Mesendoderm (in vitro differentiated cells): ENCODE measurements around the gene PAPSS2.
"Not testable (repeated sequence)": the region's sequence is repeated elsewhere in the genome, so short reads cannot be mapped to it uniquely, and the experiment has no call there.

ENCODE experiments used
- DNase-seq: peaks from one replicate; pipeline ENCODE4 v3.0.0; 2013
- H2AK5ac ChIP-seq: 2 replicates; pipeline ENCODE4 v1.6.1; 2013; ENCODE audit warnings: low read length, inconsistent platforms
- H2BK120ac ChIP-seq: 2 replicates; pipeline ENCODE4 v1.6.1; 2013; ENCODE audit warnings: low read depth, mild to moderate bottlenecking, low read length, moderate library complexity, mixed read lengths
- H2BK15ac ChIP-seq: replicated peaks from 2 replicates; pipeline ENCODE4 v1.6.1; 2013; ENCODE audit warnings: low read depth, mild to moderate bottlenecking, moderate library complexity
- H2BK5ac ChIP-seq: 2 replicates; pipeline ENCODE4 v1.6.1; 2013; ENCODE audit warnings: low read length, inconsistent platforms
- H3K18ac ChIP-seq: 2 replicates; pipeline ENCODE4 v1.6.1; 2013; ENCODE audit warnings: mild to moderate bottlenecking, low read length, mixed read lengths
- H3K23ac ChIP-seq: one replicate; pipeline ENCODE4 v1.6.1; 2013; ENCODE audit warnings: low read length
- H3K27ac ChIP-seq: 2 replicates; pipeline ENCODE4 v1.5.1; 2013; ENCODE audit warnings: low read depth, mild to moderate bottlenecking, inconsistent platforms, low read length, moderate library complexity
- H3K27me3 ChIP-seq: 2 replicates; pipeline ENCODE4 v1.6.1; 2013; ENCODE audit warnings: low read length, control low read depth, mild to moderate bottlenecking, inconsistent platforms; ENCODE audit not compliant: insufficient read depth, poor library complexity
- H3K36me3 ChIP-seq: 2 replicates; pipeline ENCODE4 v1.6.1; 2013; ENCODE audit warnings: low read length, inconsistent platforms; ENCODE audit not compliant: control insufficient read depth, insufficient read depth
- H3K4ac ChIP-seq: one replicate; pipeline ENCODE4 v1.6.1; 2013; ENCODE audit warnings: low read depth, mild to moderate bottlenecking, low read length, moderate library complexity
- H3K4me1 ChIP-seq: 2 replicates; pipeline ENCODE4 v1.6.1; 2013; ENCODE audit warnings: low read depth, low read length, inconsistent platforms; ENCODE audit not compliant: control insufficient read depth
- H3K4me2 ChIP-seq: 2 replicates; pipeline ENCODE4 v1.6.1; 2013; ENCODE audit warnings: low read length
- H3K4me3 ChIP-seq: 2 replicates; pipeline ENCODE4 v1.5.1; 2013; ENCODE audit warnings: mild to moderate bottlenecking, low read length
- H3K56ac ChIP-seq: one replicate; pipeline ENCODE4 v1.6.1; 2013; ENCODE audit warnings: low read length
- H3K79me1 ChIP-seq: 2 replicates; pipeline ENCODE4 v1.6.1; 2013; ENCODE audit warnings: low read length, inconsistent platforms
- H3K79me2 ChIP-seq: 2 replicates; pipeline ENCODE4 v1.6.1; 2013; ENCODE audit warnings: mild to moderate bottlenecking, low read length; ENCODE audit not compliant: control insufficient read depth, insufficient read depth
- H3K9ac ChIP-seq: 2 replicates; pipeline ENCODE4 v1.6.1; 2013; ENCODE audit warnings: low read length, inconsistent platforms
- H4K5ac ChIP-seq: one replicate; pipeline ENCODE4 v1.6.1; 2013; ENCODE audit warnings: low read length
- H4K8ac ChIP-seq: one replicate; pipeline ENCODE4 v1.6.1; 2013; ENCODE audit warnings: low read depth, mild to moderate bottlenecking, control low read depth, low read length, moderate library complexity
- WGBS: extraction: QIAGEN DNeasy Blood & Tissue Kit; methylation state at CpG from one replicate; pipeline ENCODE4 v1.1.7; 2013; ENCODE audit warnings: low lambda C conversion rate, missing lambda C conversion rate; ENCODE audit not compliant: insufficient coverage; ENCODE audit errors: extremely low coverage; 5-methylcytosine and 5-hydroxymethylcytosine counted together

PAPSS2 gene

GRCh38 chr10:87724789-87725188 lies 65.1 kb downstream of the PAPSS2 start:
- Histone ChIP-seq H3K56ac (no peak overlapping the region), H3K27ac (no peak overlapping the region), H4K5ac (no peak overlapping the region), H3K4me2 (no peak overlapping the region), H3K79me2 (no peaks in the 10 kb centered on the region), H2BK120ac (no peak overlapping the region), H3K23ac (no peak overlapping the region), H2BK5ac (no peak overlapping the region), H2AK5ac (no peak overlapping the region), H3K4ac (no peak overlapping the region), H3K18ac (no peak overlapping the region), H3K79me1 (no peaks in the 10 kb centered on the region), H3K9ac (no peak overlapping the region), H2BK15ac (no peak overlapping the region), H4K8ac (no peak overlapping the region), H3K36me3 (no peaks in the 10 kb centered on the region), H3K4me1 (no peaks in the 10 kb centered on the region), H3K4me3 (no peak overlapping the region), H3K27me3 (no peaks in the 10 kb centered on the region)
- WGBS: no CpG with 5 or more reads among the region's 5 CpGs
- DNase-seq: no peak

GRCh38 chr10:87729940-87730339 lies 70.3 kb downstream of the PAPSS2 start:
- no peak overlapping the region for H3K27ac ChIP-seq
- no peaks in the 10 kb centered on the region for H3K36me3 ChIP-seq
- no peak overlapping the region for H3K56ac ChIP-seq
- H4K8ac ChIP-seq: no peak overlapping the region
- H3K79me2 ChIP-seq: no peaks in the 10 kb centered on the region
- no CpG with 5 or more reads among the region's 6 CpGs for WGBS
- no peak overlapping the region for H3K4me3 ChIP-seq
- no peak overlapping the region for H3K18ac ChIP-seq
- H3K4ac ChIP-seq: no peak overlapping the region
- no peak overlapping the region for H3K9ac ChIP-seq
- H2BK5ac ChIP-seq: no peak overlapping the region
- no peaks in the 10 kb centered on the region for H3K79me1 ChIP-seq
- H3K27me3 ChIP-seq: no peaks in the 10 kb centered on the region
- H2BK15ac ChIP-seq: no peak overlapping the region
- no peak overlapping the region for H2BK120ac ChIP-seq
- H3K23ac ChIP-seq: no peak overlapping the region
- no peak for DNase-seq
- H4K5ac ChIP-seq: no peak overlapping the region
- no peak overlapping the region for H2AK5ac ChIP-seq
- no peak overlapping the region for H3K4me2 ChIP-seq
- peaks cover 4% of the 10 kb centered on the region for H3K4me1 ChIP-seq

GRCh38 chr10:87733081-87733480 lies 73.4 kb downstream of the PAPSS2 start:
- Histone ChIP-seq H3K27ac (no peak overlapping the region), H2BK5ac (no peak overlapping the region), H3K23ac (no peak overlapping the region), H3K9ac (no peak overlapping the region), H3K18ac (no peak overlapping the region), H3K4me3 (no peak overlapping the region), H3K36me3 (no peaks in the 10 kb centered on the region), H3K79me1 (no peaks in the 10 kb centered on the region), H4K5ac (no peak overlapping the region), H2AK5ac (no peak overlapping the region), H3K27me3 (no peaks in the 10 kb centered on the region), H3K4me2 (no peak overlapping the region), H3K4me1 (peaks cover 4% of the 10 kb centered on the region), H2BK120ac (no peak overlapping the region), H3K56ac (no peak overlapping the region), H4K8ac (no peak overlapping the region), H2BK15ac (peak overlapping the region; percentile 42), H3K4ac (no peak overlapping the region), H3K79me2 (no peaks in the 10 kb centered on the region)
- no CpG with 5 or more reads among the region's 5 CpGs for WGBS
- DNase-seq: no peak

GRCh38 chr10:87734987-87735827 lies 75.5 kb downstream of the PAPSS2 start:
- Histone ChIP-seq H3K4me3 (no peak overlapping the region), H2BK5ac (no peak overlapping the region), H3K9ac (peak overlapping the region; percentile 18), H3K4ac (no peak overlapping the region), H3K79me2 (no peaks in the 10 kb centered on the region), H3K27ac (peak overlapping the region; percentile 12), H3K23ac (no peak overlapping the region), H3K18ac (no peak overlapping the region), H4K8ac (no peak overlapping the region), H3K27me3 (no peaks in the 10 kb centered on the region), H3K36me3 (no peaks in the 10 kb centered on the region), H3K79me1 (no peaks in the 10 kb centered on the region), H2AK5ac (no peak overlapping the region), H4K5ac (no peak overlapping the region), H3K56ac (no peak overlapping the region), H2BK120ac (no peak overlapping the region), H2BK15ac (no peak overlapping the region), H3K4me1 (peaks cover 4% of the 10 kb centered on the region), H3K4me2 (peak overlapping the region; percentile 35)
- peak; percentile 94 for DNase-seq
- WGBS: no CpG with 5 or more reads among the region's 7 CpGs

- not testable (repeated sequence) for H3K4me2 ChIP-seq, H3K18ac ChIP-seq, H3K27ac ChIP-seq, H3K4me1 ChIP-seq, H2BK5ac ChIP-seq, H3K56ac ChIP-seq, H2BK15ac ChIP-seq, H3K23ac ChIP-seq, H3K27me3 ChIP-seq, H4K8ac ChIP-seq, H3K9ac ChIP-seq, H3K4me3 ChIP-seq, H3K79me2 ChIP-seq, H2BK120ac ChIP-seq, H3K79me1 ChIP-seq, H2AK5ac ChIP-seq, H4K5ac ChIP-seq, H3K4ac ChIP-seq, H3K36me3 ChIP-seq, DNase-seq
- no CpG with 5 or more reads among the region's 1 CpG for WGBS
Observed at GRCh38 chr10:87738253-87738652, 78.6 kb downstream of the PAPSS2 start.

- H2AK5ac ChIP-seq: no peak overlapping the region
- H3K9ac ChIP-seq: no peak overlapping the region
- H3K36me3 ChIP-seq: no peaks in the 10 kb centered on the region
- H3K79me2 ChIP-seq: no peaks in the 10 kb centered on the region
- WGBS: no CpG with 5 or more reads among the region's 4 CpGs
- no peak overlapping the region for H4K8ac ChIP-seq
- H3K23ac ChIP-seq: no peak overlapping the region
- no peak overlapping the region for H4K5ac ChIP-seq
- no peaks in the 10 kb centered on the region for H3K27me3 ChIP-seq
- no peak overlapping the region for H3K18ac ChIP-seq
- peaks cover 1% of the 10 kb centered on the region for H3K4me1 ChIP-seq
- H2BK15ac ChIP-seq: no peak overlapping the region
- H2BK120ac ChIP-seq: no peak overlapping the region
- H3K4me3 ChIP-seq: no peak overlapping the region
- no peak for DNase-seq
- H2BK5ac ChIP-seq: no peak overlapping the region
- no peak overlapping the region for H3K56ac ChIP-seq
- no peak overlapping the region for H3K4ac ChIP-seq
- no peak overlapping the region for H3K27ac ChIP-seq
- H3K4me2 ChIP-seq: no peak overlapping the region
- no peaks in the 10 kb centered on the region for H3K79me1 ChIP-seq
Observed at GRCh38 chr10:87739703-87740102, 80.0 kb downstream of the PAPSS2 start.
